ENCODE results near the gene CHCHD5. TPM values are rescaled to one million over a fixed set of nuclear protein-coding genes. Genes with fewer than 3 reads are reported as not detected.

The CHCHD5 gene
- total and polyA plus RNA-seq, 2 of the 4 experiments (the other 2 are of a cell fraction): 4.8 to 40.1 TPM

GRCh38 chr2:112625474-112626114 is 41.2 kb downstream of the CHCHD5 start:
- in situ Hi-C loops (cut with MboI; ENCODE audit: low sequenced_read_pairs): loop anchor here (10.0 kb wide), 1 partner anchor 319 kb away; no protein-coding TSS in a partner anchor
- Histone ChIP-seq H4K20me1 (ENCODE audit: insufficient read depth, low read length) (no peaks in the 10 kb centered on the region; the same call in 1 of the 2 replicates), H3K27me3 (ENCODE audit: control insufficient read depth, insufficient read depth, low read length) (no peaks in the 10 kb centered on the region), H4K8ac (ENCODE audit: low read depth in 2 of 2, low read length in 2 of 2) (peak overlapping the region in 1 of 2 experiments; percentile 98; a peak in 2 of 4 replicates), H3K23ac (ENCODE audit: low read depth, low read length) (peak overlapping the region; percentile 57; the same call in 1 of the 2 replicates), H2BK5ac (ENCODE audit: low read depth, low read length, poor library complexity, severe bottlenecking) (peak overlapping the region; percentile 27), H3K56ac (ENCODE audit: extremely low read depth, insufficient read depth, low read length) (no peak overlapping the region), H3K27ac (ENCODE audit: insufficient read depth, low read length) (peak overlapping the region; percentile 22; the same call in 1 of the 2 replicates), H3K4me3 (ENCODE audit: insufficient read depth, low read depth, low read length) (no peak overlapping the region), H4K5ac (ENCODE audit: low read depth, low read length) (no peak overlapping the region), H2AK5ac (ENCODE audit: low read depth, low read length) (peak overlapping the region; percentile 95), H2BK20ac (ENCODE audit: low read depth, low read length) (peak overlapping the region; percentile 90), H3K4ac (ENCODE audit: low read depth, low read length) (peak overlapping the region; percentile 82), H2BK120ac (ENCODE audit: low read depth, low read length) (peak overlapping the region; percentile 100), H3K9me1 (ENCODE audit: insufficient read depth, low read length) (peaks cover 21% of the 10 kb centered on the region), H3K9ac (ENCODE audit: low read depth, low read length) (no peak overlapping the region), H3K18ac (ENCODE audit: low read depth, low read length) (0 out of 2 replicates have a peak overlapping the region, but pooled peaks have one; percentile 1), H3K36me3 (ENCODE audit: control insufficient read depth, insufficient read depth, low read length) (no peaks in the 10 kb centered on the region), H2AFZ (replicated peaks; ENCODE audit: low read length, poor library complexity) (peak overlapping the region; percentile 38), H3K4me2 (ENCODE audit: low read depth, low read length) (no peak overlapping the region), H3K9me3 (ENCODE audit: control insufficient read depth, insufficient read depth, low read length) (no peaks in the 10 kb centered on the region), H3K14ac (replicated peaks; ENCODE audit: low read depth, low read length) (peak overlapping the region; percentile 31), H3K79me1 (ENCODE audit: low read depth in 1 of 2, low read length in 2 of 2) (peaks cover 0 to 16% of the 10 kb centered on the region in 2 experiments; a peak in 2 of 4 replicates), H2BK15ac (ENCODE audit: low read depth, low read length) (peak overlapping the region; percentile 83; the same call in 2 of the 3 replicates), H3K4me1 (ENCODE audit: control insufficient read depth, insufficient read depth, low read length) (peaks cover 24% of the 10 kb centered on the region), H2AK9ac (replicated peaks; ENCODE audit: low read depth, low read length, poor library complexity) (peak overlapping the region; percentile 65), H4K91ac (ENCODE audit: insufficient read depth, low read depth, low read length) (peak overlapping the region; percentile 65)
- no peak for TF ChIP-seq RAD21 (IDR thresholded peaks at IDR 0.05; ENCODE audit: low read length)
- TF ChIP-seq MXI1 (IDR thresholded peaks at IDR 0.05; ENCODE audit: borderline replicate concordance, low read depth, low read length): no peak
- TF ChIP-seq NFE2L2 (IDR thresholded peaks at IDR 0.05; ENCODE audit: low read depth, low read length): no peak
- no peak for TF ChIP-seq FOS (IDR thresholded peaks at IDR 0.05; ENCODE audit: low read depth, low read length)
- TF ChIP-seq CTCF (conservative IDR thresholded peaks at IDR 0.05; ENCODE audit: low read depth, low read length): no peak
- intact Hi-C loops (cut with micrococcal nuclease): loop anchor here (1.0 to 10.0 kb wide), 2 partner anchors 101 to 319 kb away; no protein-coding TSS in a partner anchor
- ChIA-PET POLR2A (ENCODE audit: unreplicated experiment) (no interaction called here), CTCF (interaction anchor here (0.6 to 3.0 kb wide), 6 partner anchors 21 to 316 kb away, joined by 3 to 15 read pairs (median 6); no protein-coding TSS in a partner anchor)
- dilution Hi-C loops (cut with HindIII; ENCODE audit: low sequenced_read_pairs, unreplicated experiment): no loop called here
- WGBS, 2 experiments (ENCODE audit: extremely low coverage in 2 of 2, insufficient read length in 1 of 2): 100% methylated on average over 1 of the region's 7 CpGs; no CpG with 5 or more reads in 1 of the 2 experiments
- DNase-seq: no peak
- ATAC-seq (ENCODE audit: low read depth): no peak
- no TSS peak for BruUV-seq (replicated peaks)

Measured in IMR-90 (cell line).